Fibroblast of mammary gland (primary cell): Measurements from ENCODE around the gene CDT1.

Experiments used
- DNase-seq: peaks from one replicate; pipeline ENCODE4 v3.0.0-alpha.2; 2010; ENCODE audit warnings: low read depth
- H3K4me3 ChIP-seq: 2 replicates; pipeline ENCODE4 v1.5.1; 2011; ENCODE audit warnings: low read depth, mild to moderate bottlenecking, low read length, moderate library complexity; ENCODE audit not compliant: control insufficient read depth
- TF ChIP-seq, protein P1 (sequence below): conservative IDR thresholded peaks from 2 replicates; pipeline ENCODE4 v1.5.1; 2011; ENCODE audit warnings: low read depth, low read length, inconsistent platforms; ENCODE audit not compliant: control insufficient read depth, insufficient read depth

CDT1 gene

GRCh38 chr16:88825146-88825545 lies 21.6 kb downstream of the CDT1 start:
- no peak for DNase-seq

GRCh38 chr16:88826070-88826840 lies 22.7 kb downstream of the CDT1 start:
- no peak overlapping the region for H3K4me3 ChIP-seq
- TF ChIP-seq, protein P1, sequence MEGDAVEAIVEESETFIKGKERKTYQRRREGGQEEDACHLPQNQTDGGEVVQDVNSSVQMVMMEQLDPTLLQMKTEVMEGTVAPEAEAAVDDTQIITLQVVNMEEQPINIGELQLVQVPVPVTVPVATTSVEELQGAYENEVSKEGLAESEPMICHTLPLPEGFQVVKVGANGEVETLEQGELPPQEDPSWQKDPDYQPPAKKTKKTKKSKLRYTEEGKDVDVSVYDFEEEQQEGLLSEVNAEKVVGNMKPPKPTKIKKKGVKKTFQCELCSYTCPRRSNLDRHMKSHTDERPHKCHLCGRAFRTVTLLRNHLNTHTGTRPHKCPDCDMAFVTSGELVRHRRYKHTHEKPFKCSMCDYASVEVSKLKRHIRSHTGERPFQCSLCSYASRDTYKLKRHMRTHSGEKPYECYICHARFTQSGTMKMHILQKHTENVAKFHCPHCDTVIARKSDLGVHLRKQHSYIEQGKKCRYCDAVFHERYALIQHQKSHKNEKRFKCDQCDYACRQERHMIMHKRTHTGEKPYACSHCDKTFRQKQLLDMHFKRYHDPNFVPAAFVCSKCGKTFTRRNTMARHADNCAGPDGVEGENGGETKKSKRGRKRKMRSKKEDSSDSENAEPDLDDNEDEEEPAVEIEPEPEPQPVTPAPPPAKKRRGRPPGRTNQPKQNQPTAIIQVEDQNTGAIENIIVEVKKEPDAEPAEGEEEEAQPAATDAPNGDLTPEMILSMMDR = no peak
- DNase-seq = no peak

More at GRCh38 chr16:88825146-88825545, 21.6 kb downstream of the CDT1 start:
- TF ChIP-seq, protein P1 = no peak
- H3K4me3 ChIP-seq = no peak overlapping the region

DNA sequence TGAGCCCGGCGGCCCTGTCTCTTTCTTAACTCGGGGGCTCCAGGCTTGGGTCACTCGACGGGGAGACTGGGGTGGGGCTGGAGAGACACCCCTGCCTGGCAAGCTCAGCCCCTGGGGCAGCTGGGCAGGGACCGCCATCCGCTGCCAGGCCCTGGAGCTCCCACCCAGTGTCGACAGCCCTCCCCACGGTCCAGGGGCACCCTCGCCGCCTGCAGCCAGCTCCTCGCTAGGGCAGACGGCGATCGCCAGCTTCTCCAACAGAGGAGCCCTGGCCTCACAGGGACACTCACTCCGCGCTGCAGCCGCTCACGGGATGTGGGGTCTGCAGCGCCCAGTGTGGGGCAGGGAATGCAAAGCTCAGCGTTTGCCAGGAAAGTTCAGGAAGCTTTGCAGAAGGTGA lies 24.1 kb downstream of the CDT1 start:
- no peak for DNase-seq
- no peak overlapping the region for H3K4me3 ChIP-seq
- TF ChIP-seq, protein P1 = no peak

DNA sequence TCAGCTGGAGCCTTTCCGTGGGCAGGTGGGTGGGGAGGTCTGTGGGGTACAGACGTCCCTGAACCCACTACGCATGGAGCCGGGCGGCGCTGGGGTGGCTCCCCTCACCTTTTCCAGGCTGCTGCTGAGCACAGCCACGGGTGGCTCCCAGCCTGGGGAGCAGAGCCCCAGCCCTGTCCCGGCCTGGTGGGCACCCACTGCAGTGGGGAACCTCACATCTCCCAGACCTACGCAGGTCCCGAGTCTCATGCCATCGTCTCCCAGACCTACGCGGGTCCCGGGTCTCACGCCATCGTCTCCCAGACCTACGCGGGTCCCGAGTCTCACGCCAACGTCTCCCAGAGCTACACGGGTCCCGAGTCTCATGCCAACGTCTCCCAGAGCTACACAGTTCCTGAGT lies 25.1 kb downstream of the CDT1 start:
- H3K4me3 ChIP-seq = no peak overlapping the region
- TF ChIP-seq, protein P1 = no peak
- DNase-seq = no peak

DNA sequence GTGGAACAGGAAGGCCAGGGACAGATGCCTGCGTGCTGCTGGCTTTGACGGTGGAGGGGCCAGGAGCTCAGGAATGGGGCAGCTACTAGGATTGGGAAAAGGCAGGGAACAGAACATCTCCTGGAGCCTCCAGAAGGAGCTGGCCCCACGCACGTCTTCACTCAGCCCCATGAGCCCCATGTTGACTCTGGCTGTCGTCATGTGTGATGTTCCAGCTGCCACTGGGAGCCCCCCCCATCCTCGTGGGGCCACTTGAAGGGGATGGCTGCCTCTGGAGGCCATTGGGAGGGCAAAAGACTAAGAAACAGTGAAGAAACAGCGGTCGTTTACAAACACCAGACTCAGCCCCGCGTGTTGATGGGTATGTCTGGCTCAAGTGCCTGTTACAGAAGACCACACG lies 26.7 kb downstream of the CDT1 start:
- no peak overlapping the region for H3K4me3 ChIP-seq
- DNase-seq = no peak
- TF ChIP-seq, protein P1 = no peak

- no peak overlapping the region for H3K4me3 ChIP-seq
- TF ChIP-seq, protein P1 = no peak
- DNase-seq = no peak
Measured at GRCh38 chr16:88830783-88831182, 27.2 kb downstream of the CDT1 start.
